ENCODE data around the gene ADAMTSL1. TPM values are rescaled to one million over a fixed set of nuclear protein-coding genes. Genes with fewer than 3 reads are reported as not detected.
A peak's percentile ranks its signal among the peaks of the same experiment; 100 is the strongest.

ADAMTSL1 gene
- total RNA-seq, 1 experiment from 2014 or later, result 0.94 TPM

DNA sequence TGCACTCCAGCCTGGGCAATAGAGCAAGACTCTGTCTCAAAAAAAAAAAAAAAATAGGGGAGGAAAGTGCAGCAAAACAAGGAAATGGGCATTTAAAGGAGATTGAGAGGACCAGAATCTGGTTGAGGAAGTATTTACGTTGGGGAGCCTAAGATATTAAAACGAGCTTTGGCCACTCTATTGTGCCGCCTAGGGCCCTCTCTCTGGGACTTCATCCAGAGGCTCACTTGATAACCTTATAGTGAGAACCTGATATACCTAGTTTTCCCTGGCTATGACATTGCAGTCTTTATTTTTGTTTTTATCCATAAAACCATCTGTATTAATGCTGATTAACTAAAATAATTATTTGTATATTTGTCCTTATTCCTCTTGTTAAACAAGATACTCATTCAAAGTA is 345.5 kb downstream of the ADAMTSL1 start (continued):
- TF ChIP-seq, protein P1, sequence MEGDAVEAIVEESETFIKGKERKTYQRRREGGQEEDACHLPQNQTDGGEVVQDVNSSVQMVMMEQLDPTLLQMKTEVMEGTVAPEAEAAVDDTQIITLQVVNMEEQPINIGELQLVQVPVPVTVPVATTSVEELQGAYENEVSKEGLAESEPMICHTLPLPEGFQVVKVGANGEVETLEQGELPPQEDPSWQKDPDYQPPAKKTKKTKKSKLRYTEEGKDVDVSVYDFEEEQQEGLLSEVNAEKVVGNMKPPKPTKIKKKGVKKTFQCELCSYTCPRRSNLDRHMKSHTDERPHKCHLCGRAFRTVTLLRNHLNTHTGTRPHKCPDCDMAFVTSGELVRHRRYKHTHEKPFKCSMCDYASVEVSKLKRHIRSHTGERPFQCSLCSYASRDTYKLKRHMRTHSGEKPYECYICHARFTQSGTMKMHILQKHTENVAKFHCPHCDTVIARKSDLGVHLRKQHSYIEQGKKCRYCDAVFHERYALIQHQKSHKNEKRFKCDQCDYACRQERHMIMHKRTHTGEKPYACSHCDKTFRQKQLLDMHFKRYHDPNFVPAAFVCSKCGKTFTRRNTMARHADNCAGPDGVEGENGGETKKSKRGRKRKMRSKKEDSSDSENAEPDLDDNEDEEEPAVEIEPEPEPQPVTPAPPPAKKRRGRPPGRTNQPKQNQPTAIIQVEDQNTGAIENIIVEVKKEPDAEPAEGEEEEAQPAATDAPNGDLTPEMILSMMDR (IDR thresholded peaks at IDR 0.05), result no peak
- no peak for TF ChIP-seq FOXP1 (CRISPR knock-in tag; IDR thresholded peaks at IDR 0.05; ENCODE audit: borderline replicate concordance)

DNA sequence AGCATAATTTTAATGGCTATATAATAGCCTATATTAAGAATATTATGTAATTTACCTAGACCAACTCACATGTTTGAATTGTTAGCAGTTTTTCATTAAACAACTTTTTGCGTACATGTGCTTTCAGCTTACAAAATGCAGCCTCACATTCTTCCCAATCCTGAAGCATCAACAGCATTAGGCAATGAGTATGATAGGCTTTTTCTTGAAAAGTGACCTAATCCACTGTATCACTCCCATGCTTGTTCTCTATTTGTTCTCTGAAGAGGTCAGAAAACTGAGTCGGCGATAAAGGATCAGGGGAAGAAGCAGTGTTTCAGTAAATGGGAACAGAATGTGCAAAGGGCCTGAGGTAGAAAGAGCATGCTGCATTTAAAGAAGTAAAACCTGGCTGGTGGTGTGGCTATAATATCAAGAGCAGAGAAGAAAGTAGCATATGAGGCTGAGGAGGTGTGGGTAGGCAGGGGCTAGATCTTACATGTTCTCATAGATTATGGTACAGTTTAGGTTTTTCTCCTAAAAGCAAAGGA is 346.7 kb downstream of the ADAMTSL1 start:
- Mint-ChIP-seq H3K9me3 (peaks cover 4% of the 10 kb centered on the region; the same call in 1 of the 2 replicates), H3K36me3 (no peaks in the 10 kb centered on the region), H3K27ac (no peak overlapping the region), H3K4me3 (no peak overlapping the region), H3K4me1 (peaks cover 22% of the 10 kb centered on the region), H3K27me3 (ENCODE audit: low read depth) (no peaks in the 10 kb centered on the region; the same call in 1 of the 2 replicates)
- ChIA-PET CTCF (interaction anchor here (0.8 kb wide), 1 partner anchor 229 kb away, joined by 3 read pairs; the partner anchor contains the start of gene RRAGA), POLR2A (no interaction called here)
- ATAC-seq, result no peak
- TF ChIP-seq, protein P2, sequence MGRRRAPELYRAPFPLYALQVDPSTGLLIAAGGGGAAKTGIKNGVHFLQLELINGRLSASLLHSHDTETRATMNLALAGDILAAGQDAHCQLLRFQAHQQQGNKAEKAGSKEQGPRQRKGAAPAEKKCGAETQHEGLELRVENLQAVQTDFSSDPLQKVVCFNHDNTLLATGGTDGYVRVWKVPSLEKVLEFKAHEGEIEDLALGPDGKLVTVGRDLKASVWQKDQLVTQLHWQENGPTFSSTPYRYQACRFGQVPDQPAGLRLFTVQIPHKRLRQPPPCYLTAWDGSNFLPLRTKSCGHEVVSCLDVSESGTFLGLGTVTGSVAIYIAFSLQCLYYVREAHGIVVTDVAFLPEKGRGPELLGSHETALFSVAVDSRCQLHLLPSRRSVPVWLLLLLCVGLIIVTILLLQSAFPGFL (CRISPR knock-in tag; IDR thresholded peaks at IDR 0.05; ENCODE audit: borderline replicate concordance), result no peak
- TF ChIP-seq JUN (CRISPR knock-in tag; IDR thresholded peaks at IDR 0.05) (no peak), HMGA2 (CRISPR knock-in tag; IDR thresholded peaks at IDR 0.05) (no peak)
- TF ChIP-seq, protein P3, sequence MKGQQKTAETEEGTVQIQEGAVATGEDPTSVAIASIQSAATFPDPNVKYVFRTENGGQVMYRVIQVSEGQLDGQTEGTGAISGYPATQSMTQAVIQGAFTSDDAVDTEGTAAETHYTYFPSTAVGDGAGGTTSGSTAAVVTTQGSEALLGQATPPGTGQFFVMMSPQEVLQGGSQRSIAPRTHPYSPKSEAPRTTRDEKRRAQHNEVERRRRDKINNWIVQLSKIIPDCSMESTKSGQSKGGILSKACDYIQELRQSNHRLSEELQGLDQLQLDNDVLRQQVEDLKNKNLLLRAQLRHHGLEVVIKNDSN (CRISPR knock-in tag; IDR thresholded peaks at IDR 0.05), result no peak
- no peak for DNase-seq (ENCODE audit: low spot score)

DNA sequence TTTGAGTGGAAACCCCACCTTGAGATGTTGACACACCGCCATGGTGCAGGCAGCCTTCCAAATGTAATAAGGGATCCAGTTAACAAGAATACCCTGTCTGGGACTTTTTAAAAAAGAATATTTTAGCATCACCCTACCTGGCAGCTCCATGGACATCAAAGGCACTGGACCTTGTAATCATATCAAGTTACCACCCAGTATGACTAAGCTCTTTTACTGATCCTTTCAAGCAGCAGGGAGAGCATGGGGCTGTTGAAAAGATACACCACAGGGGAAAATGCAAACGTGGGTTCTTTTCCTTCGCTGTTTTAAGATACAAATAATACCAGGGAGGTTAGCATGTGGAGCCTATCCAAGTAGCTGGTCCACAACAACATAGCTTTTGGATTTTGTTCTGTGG is 347.8 kb downstream of the ADAMTSL1 start:
- no peak for DNase-seq (ENCODE audit: low spot score)

More for the DNA sequence above, 347.8 kb downstream of the ADAMTSL1 start:
- H3K9me3 Mint-ChIP-seq, result peaks cover 4% of the 10 kb centered on the region; the same call in 1 of the 2 replicates
- H3K27me3 Mint-ChIP-seq (ENCODE audit: low read depth), result no peaks in the 10 kb centered on the region; the same call in 1 of the 2 replicates
- no peak overlapping the region for H3K27ac Mint-ChIP-seq
- peak; percentile 48 for ATAC-seq
- H3K4me1 Mint-ChIP-seq, result peaks cover 32% of the 10 kb centered on the region
- no peaks in the 10 kb centered on the region for H3K36me3 Mint-ChIP-seq
- CTCF ChIA-PET, result interaction anchor here (0.9 to 1.2 kb wide), 2 partner anchors 567 to 643 kb away, joined by 3 to 4 read pairs; no protein-coding TSS in a partner anchor
- TF ChIP-seq, protein P4, sequence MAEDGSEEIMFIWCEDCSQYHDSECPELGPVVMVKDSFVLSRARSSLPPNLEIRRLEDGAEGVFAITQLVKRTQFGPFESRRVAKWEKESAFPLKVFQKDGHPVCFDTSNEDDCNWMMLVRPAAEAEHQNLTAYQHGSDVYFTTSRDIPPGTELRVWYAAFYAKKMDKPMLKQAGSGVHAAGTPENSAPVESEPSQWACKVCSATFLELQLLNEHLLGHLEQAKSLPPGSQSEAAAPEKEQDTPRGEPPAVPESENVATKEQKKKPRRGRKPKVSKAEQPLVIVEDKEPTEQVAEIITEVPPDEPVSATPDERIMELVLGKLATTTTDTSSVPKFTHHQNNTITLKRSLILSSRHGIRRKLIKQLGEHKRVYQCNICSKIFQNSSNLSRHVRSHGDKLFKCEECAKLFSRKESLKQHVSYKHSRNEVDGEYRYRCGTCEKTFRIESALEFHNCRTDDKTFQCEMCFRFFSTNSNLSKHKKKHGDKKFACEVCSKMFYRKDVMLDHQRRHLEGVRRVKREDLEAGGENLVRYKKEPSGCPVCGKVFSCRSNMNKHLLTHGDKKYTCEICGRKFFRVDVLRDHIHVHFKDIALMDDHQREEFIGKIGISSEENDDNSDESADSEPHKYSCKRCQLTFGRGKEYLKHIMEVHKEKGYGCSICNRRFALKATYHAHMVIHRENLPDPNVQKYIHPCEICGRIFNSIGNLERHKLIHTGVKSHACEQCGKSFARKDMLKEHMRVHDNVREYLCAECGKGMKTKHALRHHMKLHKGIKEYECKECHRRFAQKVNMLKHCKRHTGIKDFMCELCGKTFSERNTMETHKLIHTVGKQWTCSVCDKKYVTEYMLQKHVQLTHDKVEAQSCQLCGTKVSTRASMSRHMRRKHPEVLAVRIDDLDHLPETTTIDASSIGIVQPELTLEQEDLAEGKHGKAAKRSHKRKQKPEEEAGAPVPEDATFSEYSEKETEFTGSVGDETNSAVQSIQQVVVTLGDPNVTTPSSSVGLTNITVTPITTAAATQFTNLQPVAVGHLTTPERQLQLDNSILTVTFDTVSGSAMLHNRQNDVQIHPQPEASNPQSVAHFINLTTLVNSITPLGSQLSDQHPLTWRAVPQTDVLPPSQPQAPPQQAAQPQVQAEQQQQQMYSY (CRISPR knock-in tag; IDR thresholded peaks at IDR 0.05), result no peak
- TF ChIP-seq ZNF317 (CRISPR knock-in tag; IDR thresholded peaks at IDR 0.05; ENCODE audit: borderline replicate concordance, low read depth) (no peak), ZNF219 (CRISPR knock-in tag; IDR thresholded peaks at IDR 0.05; ENCODE audit: borderline replicate concordance) (no peak), ZNF396 (CRISPR knock-in tag; IDR thresholded peaks at IDR 0.05; ENCODE audit: borderline replicate concordance) (no peak), SMAD3 (CRISPR knock-in tag; IDR thresholded peaks at IDR 0.05; ENCODE audit: borderline replicate concordance) (no peak), PRRX2 (CRISPR knock-in tag; IDR thresholded peaks at IDR 0.05) (no peak), IRF2 (CRISPR knock-in tag; IDR thresholded peaks at IDR 0.05; ENCODE audit: borderline replicate concordance, low read depth) (no peak), ZNF416 (CRISPR knock-in tag; IDR thresholded peaks at IDR 0.05) (no peak), RORB (CRISPR knock-in tag; IDR thresholded peaks at IDR 0.05) (no peak), ZNF121 (CRISPR knock-in tag; IDR thresholded peaks at IDR 0.05) (no peak)
- TF ChIP-seq, protein P1 (IDR thresholded peaks at IDR 0.05), result no peak
- TF ChIP-seq, protein P5, sequence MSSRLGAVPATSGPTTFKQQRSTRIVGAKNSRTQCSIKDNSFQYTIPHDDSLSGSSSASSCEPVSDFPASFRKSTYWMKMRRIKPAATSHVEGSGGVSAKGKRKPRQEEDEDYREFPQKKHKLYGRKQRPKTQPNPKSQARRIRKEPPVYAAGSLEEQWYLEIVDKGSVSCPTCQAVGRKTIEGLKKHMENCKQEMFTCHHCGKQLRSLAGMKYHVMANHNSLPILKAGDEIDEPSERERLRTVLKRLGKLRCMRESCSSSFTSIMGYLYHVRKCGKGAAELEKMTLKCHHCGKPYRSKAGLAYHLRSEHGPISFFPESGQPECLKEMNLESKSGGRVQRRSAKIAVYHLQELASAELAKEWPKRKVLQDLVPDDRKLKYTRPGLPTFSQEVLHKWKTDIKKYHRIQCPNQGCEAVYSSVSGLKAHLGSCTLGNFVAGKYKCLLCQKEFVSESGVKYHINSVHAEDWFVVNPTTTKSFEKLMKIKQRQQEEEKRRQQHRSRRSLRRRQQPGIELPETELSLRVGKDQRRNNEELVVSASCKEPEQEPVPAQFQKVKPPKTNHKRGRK (CRISPR knock-in tag; IDR thresholded peaks at IDR 0.05; ENCODE audit: borderline replicate concordance), result no peak
- POLR2A ChIA-PET, result no interaction called here
- H3K4me3 Mint-ChIP-seq, result no peak overlapping the region
